Hepatocyte (in vitro differentiated cells): Measurements from ENCODE around the gene GRID2IP. TPM values are rescaled to one million over a fixed set of nuclear protein-coding genes. Genes with fewer than 3 reads are reported as not detected.
A peak's percentile ranks its signal among the peaks of the same experiment; 100 is the strongest.

ENCODE experiments used
- DNase-seq: peaks from one replicate; pipeline ENCODE4 v3.0.0-alpha.2; 2016; ENCODE audit warnings: low spot score
- H2AFZ ChIP-seq: fragments of 200-600 bp; sonication (generic); 2 replicates; pipeline ENCODE4 v1.6.0; 2016; ENCODE audit warnings: antibody characterized with exemption, mild to moderate bottlenecking
- H3K27ac ChIP-seq: fragments of 200-600 bp; sonication (generic); 2 replicates; pipeline ENCODE4 v1.5.1; 2016; ENCODE audit warnings: mild to moderate bottlenecking
- H3K27me3 ChIP-seq: fragments of 200-600 bp; sonication (generic); 2 replicates; pipeline ENCODE4 v1.6.1; 2016
- H3K36me3 ChIP-seq: fragments of 200-600 bp; sonication (generic); replicated peaks from 2 replicates; pipeline ENCODE4 v1.5.1; 2016; ENCODE audit warnings: low read depth; ENCODE audit not compliant: insufficient read depth
- H3K4me1 ChIP-seq: fragments of 200-600 bp; sonication (generic); 2 replicates; pipeline ENCODE4 v1.5.1; 2016; ENCODE audit warnings: mild to moderate bottlenecking, moderate library complexity; ENCODE audit not compliant: insufficient read depth
- H3K4me2 ChIP-seq: fragments of 200-600 bp; sonication (generic); 2 replicates; pipeline ENCODE4 v1.6.0; 2016
- H3K4me3 ChIP-seq: fragments of 200-600 bp; sonication (generic); 2 replicates; pipeline ENCODE4 v1.5.1; 2016; ENCODE audit warnings: mild to moderate bottlenecking
- H3K79me2 ChIP-seq: fragments of 200-600 bp; sonication (generic); 2 replicates; pipeline ENCODE4 v1.6.0; 2017; ENCODE audit warnings: mild to moderate bottlenecking
- H3K9me2 ChIP-seq: fragments of 200-600 bp; sonication (generic); replicated peaks from 2 replicates; pipeline ENCODE4 v1.6.0; 2017; ENCODE audit warnings: mild to moderate bottlenecking; ENCODE audit not compliant: insufficient read depth
- H3K9me3 ChIP-seq: fragments of 200-600 bp; sonication (generic); 2 replicates; pipeline ENCODE4 v1.5.1; 2016; ENCODE audit warnings: low read depth, mild to moderate bottlenecking
- H4K20me1 ChIP-seq: fragments of 200-600 bp; sonication (generic); 2 replicates; pipeline ENCODE4 v1.6.0; 2016; ENCODE audit warnings: mild to moderate bottlenecking; ENCODE audit not compliant: insufficient read depth, poor library complexity, severe bottlenecking
- CTCF ChIP-seq: fragments of 200-600 bp; sonication (generic); IDR thresholded peaks from 2 replicates; pipeline ENCODE4 v1.5.1; 2016; ENCODE audit warnings: antibody characterized with exemption, mild to moderate bottlenecking; ENCODE audit not compliant: poor library complexity
- EZH2 ChIP-seq: fragments of 200-600 bp; sonication (generic); IDR thresholded peaks from 2 replicates; pipeline ENCODE4 v1.6.1; 2016; ENCODE audit warnings: antibody characterized with exemption, mild to moderate bottlenecking, borderline replicate concordance
- EZH2phosphoT487 ChIP-seq: fragments of 200-600 bp; sonication (generic); IDR thresholded peaks from one replicate; pipeline ENCODE4 v1.6.1; 2018; ENCODE audit warnings: antibody characterized with exemption, mild to moderate bottlenecking, low read depth, moderate library complexity; ENCODE audit not compliant: unreplicated experiment, severe bottlenecking
- WGBS: methylation state at CpG from one replicate; pipeline ENCODE4 v1.1.6; 2016; ENCODE audit warnings: low lambda C conversion rate; ENCODE audit errors: missing lambda C conversion rate; 5-methylcytosine and 5-hydroxymethylcytosine counted together
- polyA plus RNA-seq: library from polyadenylated mRNA; unstranded; fragments of >200 nt; fragmentation: Nextera tagmentation; extraction: Ambion mirVana; gene quantifications from 2 replicates; pipeline ENCODE4 v1.2.1, GENCODE V29; 2016
- total RNA-seq: library from RNA; depleted of rRNA; stranded (reverse); fragments of >200 nt; gene quantifications from 2 replicates; pipeline ENCODE4 v1.2.3, GENCODE V29; 2014

GRID2IP gene
- total and polyA plus RNA-seq, 2 experiments from 2014 or later = 0.25 to 0.73 TPM

- Histone ChIP-seq H3K9me3 (no peaks in the 10 kb centered on the region), H3K4me3 (no peak overlapping the region), H3K4me1 (peaks cover 9% of the 10 kb centered on the region), H3K4me2 (no peak overlapping the region), H4K20me1 (peaks cover 11% of the 10 kb centered on the region), H2AFZ (no peak overlapping the region), H3K9me2 (no peaks in the 10 kb centered on the region), H3K79me2 (peaks cover 22% of the 10 kb centered on the region), H3K27ac (no peak overlapping the region), H3K27me3 (no peaks in the 10 kb centered on the region), H3K36me3 (no peaks in the 10 kb centered on the region)
- TF ChIP-seq EZH2phosphoT487 (no peak), EZH2 (no peak), CTCF (no peak)
- no peak for DNase-seq
- WGBS = 94% methylated on average over 19 of the region's 19 CpGs
These were observed 64.7 kb downstream of the GRID2IP start for GRCh38 chr7:6486438-6487183.

- peaks cover 28% of the 10 kb centered on the region for H3K4me1 ChIP-seq
- TF ChIP-seq EZH2phosphoT487 = no peak
- no peak for TF ChIP-seq EZH2
- no peak for TF ChIP-seq CTCF
- H3K36me3 ChIP-seq = no peaks in the 10 kb centered on the region
- 34% methylated on average over 6 of the region's 6 CpGs for WGBS
- no peaks in the 10 kb centered on the region for H3K9me3 ChIP-seq
- no peaks in the 10 kb centered on the region for H3K9me2 ChIP-seq
- H2AFZ ChIP-seq = no peak overlapping the region
- peaks cover 61% of the 10 kb centered on the region for H3K79me2 ChIP-seq
- no peak for DNase-seq
- peak overlapping the region; percentile 99 for H3K4me3 ChIP-seq
- H4K20me1 ChIP-seq = peaks cover 50% of the 10 kb centered on the region
- peak overlapping the region; percentile 99 for H3K27ac ChIP-seq
- H3K27me3 ChIP-seq = no peaks in the 10 kb centered on the region
- peak overlapping the region; percentile 77 for H3K4me2 ChIP-seq
These were observed 68.5 kb downstream of the GRID2IP start for GRCh38 chr7:6482743-6483119.

- WGBS = 51% methylated on average over 4 of the region's 4 CpGs
These were observed 69.0 kb downstream of the GRID2IP start for GRCh38 chr7:6482307-6482706.

More at GRCh38 chr7:6482307-6482706, 69.0 kb downstream of the GRID2IP start:
- peak overlapping the region; percentile 99 for H3K27ac ChIP-seq
- peak overlapping the region; percentile 99 for H3K4me3 ChIP-seq
- no peaks in the 10 kb centered on the region for H3K27me3 ChIP-seq
- no peaks in the 10 kb centered on the region for H3K9me3 ChIP-seq
- H4K20me1 ChIP-seq = peaks cover 54% of the 10 kb centered on the region
- H3K9me2 ChIP-seq = no peaks in the 10 kb centered on the region
- no peak overlapping the region for H2AFZ ChIP-seq
- no peaks in the 10 kb centered on the region for H3K36me3 ChIP-seq
- H3K4me1 ChIP-seq = peaks cover 32% of the 10 kb centered on the region
- DNase-seq = peak; percentile 60
- peaks cover 65% of the 10 kb centered on the region for H3K79me2 ChIP-seq
- H3K4me2 ChIP-seq = peak overlapping the region; percentile 77
- TF ChIP-seq EZH2phosphoT487 (no peak), EZH2 (no peak), CTCF (no peak)
